K562 (cell line): ENCODE data around the gene KLF13. TPM values are rescaled to one million over a fixed set of nuclear protein-coding genes. Genes with fewer than 3 reads are reported as not detected.
A peak's percentile ranks its signal among the peaks of the same experiment; 100 is the strongest.

Experiments used
- BCOR ChIP-seq: fragments of 450-650 bp; IDR thresholded peaks from 2 replicates; pipeline ENCODE4 v1.6.1; 2016
- CCNT2 ChIP-seq: IDR thresholded peaks from 2 replicates; pipeline ENCODE4 v1.6.1; 2011; ENCODE audit warnings: borderline replicate concordance, low read depth, mild to moderate bottlenecking, moderate library complexity, mixed read lengths, low read length; ENCODE audit not compliant: insufficient read length; ENCODE audit errors: extremely low read depth
- CHD1 ChIP-seq: fragments of 200-600 bp; sonication (generic); IDR thresholded peaks from one replicate; pipeline ENCODE4 v1.6.1; 2012; ENCODE audit warnings: mild to moderate bottlenecking, moderate library complexity, low read length, inconsistent platforms
- KAT2B ChIP-seq: IDR thresholded peaks from one replicate; pipeline ENCODE4 v1.6.1; 2012; ENCODE audit warnings: low read depth, mild to moderate bottlenecking, control low read depth, inconsistent platforms, low read length, moderate library complexity
- MTF1 ChIP-seq: fragments of 250-450 bp; sonication (Bioruptor Pico); IDR thresholded peaks from 2 replicates; pipeline ENCODE4 v1.9.0; 2021; ENCODE audit warnings: moderate library complexity, mild to moderate bottlenecking, inconsistent platforms, borderline replicate concordance
- MYC ChIP-seq, 2 experiments: fragments of 250-450 bp in 1 of 2; sonication (Bioruptor Pico) in 1 of 2; IDR thresholded peaks; 2 replicates each; pipeline versions ENCODE4 v1.5.1 to v1.6.1; 2012 to 2021; ENCODE audit warnings: low read depth in 2 of 2, borderline replicate concordance in 1 of 2, improper control_type of control experiment in 1 of 2, low read length in 1 of 2, mild to moderate bottlenecking in 1 of 2, moderate library complexity in 1 of 2
- POLR3A ChIP-seq: IDR thresholded peaks from 2 replicates; pipeline ENCODE4 v1.6.1; 2011; ENCODE audit warnings: borderline replicate concordance, mild to moderate bottlenecking, moderate library complexity; ENCODE audit not compliant: insufficient read length, insufficient read depth; ENCODE audit errors: extremely low read depth
- YY1 ChIP-seq, 3 experiments: IDR thresholded peaks; 2 replicates each; pipeline ENCODE4 v1.6.1; 2011; ENCODE audit warnings: low read length in 2 of 3, mild to moderate bottlenecking in 2 of 3, moderate library complexity in 2 of 3, borderline replicate concordance in 1 of 3, control low read depth in 1 of 3, low read depth in 1 of 3; ENCODE audit not compliant: insufficient read depth in 3 of 3, insufficient replicate concordance in 2 of 3, control insufficient read depth in 1 of 3, insufficient read length in 1 of 3; ENCODE audit errors: extremely low read depth in 1 of 3
- ZC3H11A ChIP-seq: IDR thresholded peaks from 2 replicates; pipeline ENCODE4 v1.6.1; 2012; ENCODE audit warnings: low read depth, low read length, improper control_type of control experiment
- ZNF133 ChIP-seq: fragments of 250-450 bp; sonication (Bioruptor Pico); IDR thresholded peaks from 2 replicates; pipeline ENCODE4 v1.4.0; 2020; ENCODE audit warnings: mild to moderate bottlenecking
- ZNF431 ChIP-seq: sonication (generic); formaldehyde crosslinking; IDR thresholded peaks from 2 replicates; pipeline ENCODE4 v1.8.0; 2022; ENCODE audit warnings: mild to moderate bottlenecking, missing genetic modification reagents
- ZNF445 ChIP-seq: fragments of 250-450 bp; sonication (Bioruptor Pico); IDR thresholded peaks from 2 replicates; pipeline ENCODE4 v1.4.0; 2020; ENCODE audit warnings: low read depth, mild to moderate bottlenecking, moderate library complexity
- ZNF75A ChIP-seq: fragments of 450-650 bp; formaldehyde crosslinking; IDR thresholded peaks from 2 replicates; pipeline ENCODE4 v1.4.0; 2020; ENCODE audit warnings: mild to moderate bottlenecking
- ZNF76 ChIP-seq: fragments of 250-450 bp; sonication (Bioruptor Pico); IDR thresholded peaks from 2 replicates; pipeline ENCODE4 v1.4.0; 2020; ENCODE audit warnings: mild to moderate bottlenecking, moderate library complexity, borderline replicate concordance
- polyA plus RNA-seq, 8 experiments: library from polyadenylated mRNA; depleted of rRNA in 4 of 8; stranded (reverse) in 5 of 8; unstranded in 3 of 8; fragments of >200 nt; fragmentation: Nextera tagmentation in 2 of 8; fragmentation: Illumina TruSeq in 1 of 8; extraction: Ambion mirVana in 2 of 8; extraction: Trizol in 1 of 8; gene quantifications; 2 replicates each; pipeline versions ENCODE4 v1.2.1 to v1.2.3, GENCODE V29; 2011 to 2014; ENCODE audit warnings: inconsistent platforms in 1 of 8, missing spikeins in 1 of 8
- total RNA-seq, 7 experiments: library from RNA; depleted of rRNA in 6 of 7; stranded (reverse); fragments of >200 nt in 6 of 7; fragmentation: Illumina TruSeq in 2 of 7; extraction: Trizol in 2 of 7; gene quantifications; 2 replicates each; pipeline versions ENCODE4 v1.2.1 to v1.2.3, GENCODE V29; 2011 to 2021; ENCODE audit warnings: low replicate concordance in 1 of 7
- TF ChIP-seq, protein P1 (sequence below): sonication (generic); formaldehyde crosslinking; IDR thresholded peaks from 2 replicates; pipeline ENCODE4 v1.8.1; 2023; ENCODE audit warnings: mild to moderate bottlenecking, missing genetic modification reagents
- TF ChIP-seq, protein P2 (sequence below): fragments of 250-450 bp; sonication (Bioruptor Pico); IDR thresholded peaks from 2 replicates; pipeline ENCODE4 v1.4.0; 2020; ENCODE audit warnings: mild to moderate bottlenecking, moderate library complexity, borderline replicate concordance
- TF ChIP-seq, protein P3 (sequence below): IDR thresholded peaks from 2 replicates; pipeline ENCODE4 v1.6.1; 2011; ENCODE audit not compliant: insufficient read length; ENCODE audit errors: extremely low read depth
- TF ChIP-seq, protein P4 (sequence below): sonication (generic); formaldehyde crosslinking; IDR thresholded peaks from 2 replicates; pipeline ENCODE4 v1.8.0; 2022; ENCODE audit warnings: mild to moderate bottlenecking, missing genetic modification reagents
- TF ChIP-seq, protein P5 (sequence below): fragments of 250-450 bp; sonication (Bioruptor Pico); IDR thresholded peaks from 2 replicates; pipeline ENCODE4 v1.9.0; 2021; ENCODE audit warnings: mild to moderate bottlenecking

The KLF13 gene
- total and polyA plus RNA-seq, 9 of the 15 experiments (the other 6 are each of a cell fraction or from before 2014, with no cell fraction given) = 1.8 to 10.5 (median 4.8) TPM

DNA sequence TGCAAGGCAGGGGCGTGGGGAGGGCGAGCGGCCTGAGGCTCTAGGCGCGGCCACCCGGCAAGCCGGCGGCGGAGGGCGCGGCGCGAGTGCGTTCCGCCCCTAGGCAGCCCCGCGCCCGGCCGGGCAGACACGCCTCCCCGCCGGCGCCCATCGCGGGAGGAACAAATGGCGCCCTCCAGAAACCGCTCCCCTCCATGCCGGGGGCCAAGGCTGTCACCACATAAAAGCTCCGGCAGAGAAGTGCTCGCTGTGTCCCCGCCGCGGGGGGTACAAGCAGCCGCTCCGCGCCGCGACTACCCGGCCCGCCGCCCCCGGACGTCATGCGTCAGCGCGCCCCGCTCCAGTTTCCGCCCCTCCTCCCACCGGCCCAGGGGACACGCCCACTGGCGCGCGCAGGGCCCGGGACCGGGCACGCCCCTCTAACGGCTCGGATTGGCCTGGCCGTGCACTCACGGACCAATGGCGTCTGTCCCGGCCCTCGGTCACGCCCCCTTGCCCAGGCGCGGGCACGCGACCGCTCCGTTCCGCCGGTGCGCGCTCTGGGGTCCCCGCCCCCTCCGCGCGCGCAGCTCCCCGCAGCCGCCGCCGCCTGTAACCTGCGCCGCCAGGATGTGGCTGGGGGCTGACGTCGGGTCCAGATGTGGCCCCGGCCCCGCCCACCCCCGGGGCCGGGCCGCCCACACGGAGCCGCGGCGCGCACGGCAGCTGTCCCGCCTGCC lies at the start of gene KLF13 (continued):
- no peak for TF ChIP-seq ZNF75A (CRISPR knock-in tag)
- TF ChIP-seq, protein P1, sequence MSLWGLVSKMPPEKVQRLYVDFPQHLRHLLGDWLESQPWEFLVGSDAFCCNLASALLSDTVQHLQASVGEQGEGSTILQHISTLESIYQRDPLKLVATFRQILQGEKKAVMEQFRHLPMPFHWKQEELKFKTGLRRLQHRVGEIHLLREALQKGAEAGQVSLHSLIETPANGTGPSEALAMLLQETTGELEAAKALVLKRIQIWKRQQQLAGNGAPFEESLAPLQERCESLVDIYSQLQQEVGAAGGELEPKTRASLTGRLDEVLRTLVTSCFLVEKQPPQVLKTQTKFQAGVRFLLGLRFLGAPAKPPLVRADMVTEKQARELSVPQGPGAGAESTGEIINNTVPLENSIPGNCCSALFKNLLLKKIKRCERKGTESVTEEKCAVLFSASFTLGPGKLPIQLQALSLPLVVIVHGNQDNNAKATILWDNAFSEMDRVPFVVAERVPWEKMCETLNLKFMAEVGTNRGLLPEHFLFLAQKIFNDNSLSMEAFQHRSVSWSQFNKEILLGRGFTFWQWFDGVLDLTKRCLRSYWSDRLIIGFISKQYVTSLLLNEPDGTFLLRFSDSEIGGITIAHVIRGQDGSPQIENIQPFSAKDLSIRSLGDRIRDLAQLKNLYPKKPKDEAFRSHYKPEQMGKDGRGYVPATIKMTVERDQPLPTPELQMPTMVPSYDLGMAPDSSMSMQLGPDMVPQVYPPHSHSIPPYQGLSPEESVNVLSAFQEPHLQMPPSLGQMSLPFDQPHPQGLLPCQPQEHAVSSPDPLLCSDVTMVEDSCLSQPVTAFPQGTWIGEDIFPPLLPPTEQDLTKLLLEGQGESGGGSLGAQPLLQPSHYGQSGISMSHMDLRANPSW (CRISPR knock-in tag) = no peak
- TF ChIP-seq, protein P2, sequence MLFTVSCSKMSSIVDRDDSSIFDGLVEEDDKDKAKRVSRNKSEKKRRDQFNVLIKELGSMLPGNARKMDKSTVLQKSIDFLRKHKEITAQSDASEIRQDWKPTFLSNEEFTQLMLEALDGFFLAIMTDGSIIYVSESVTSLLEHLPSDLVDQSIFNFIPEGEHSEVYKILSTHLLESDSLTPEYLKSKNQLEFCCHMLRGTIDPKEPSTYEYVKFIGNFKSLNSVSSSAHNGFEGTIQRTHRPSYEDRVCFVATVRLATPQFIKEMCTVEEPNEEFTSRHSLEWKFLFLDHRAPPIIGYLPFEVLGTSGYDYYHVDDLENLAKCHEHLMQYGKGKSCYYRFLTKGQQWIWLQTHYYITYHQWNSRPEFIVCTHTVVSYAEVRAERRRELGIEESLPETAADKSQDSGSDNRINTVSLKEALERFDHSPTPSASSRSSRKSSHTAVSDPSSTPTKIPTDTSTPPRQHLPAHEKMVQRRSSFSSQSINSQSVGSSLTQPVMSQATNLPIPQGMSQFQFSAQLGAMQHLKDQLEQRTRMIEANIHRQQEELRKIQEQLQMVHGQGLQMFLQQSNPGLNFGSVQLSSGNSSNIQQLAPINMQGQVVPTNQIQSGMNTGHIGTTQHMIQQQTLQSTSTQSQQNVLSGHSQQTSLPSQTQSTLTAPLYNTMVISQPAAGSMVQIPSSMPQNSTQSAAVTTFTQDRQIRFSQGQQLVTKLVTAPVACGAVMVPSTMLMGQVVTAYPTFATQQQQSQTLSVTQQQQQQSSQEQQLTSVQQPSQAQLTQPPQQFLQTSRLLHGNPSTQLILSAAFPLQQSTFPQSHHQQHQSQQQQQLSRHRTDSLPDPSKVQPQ (CRISPR knock-in tag) = no peak
- TF ChIP-seq MTF1 (CRISPR knock-in tag) = no peak
- peak; percentile 41; the same call in 1 of the 2 replicates for TF ChIP-seq MYC (IDR thresholded peaks at IDR 0.05; ENCODE audit: low read depth, low read length)
- TF ChIP-seq MYC (CRISPR knock-in tag; IDR thresholded peaks at IDR 0.05; ENCODE audit: borderline replicate concordance, low read depth) = no peak
- no peak; the same call in 1 of the 2 replicates for TF ChIP-seq ZNF76 (CRISPR knock-in tag)
- no peak for TF ChIP-seq POLR3A
- peak; percentile 71 for TF ChIP-seq CCNT2
- TF ChIP-seq, protein P3, sequence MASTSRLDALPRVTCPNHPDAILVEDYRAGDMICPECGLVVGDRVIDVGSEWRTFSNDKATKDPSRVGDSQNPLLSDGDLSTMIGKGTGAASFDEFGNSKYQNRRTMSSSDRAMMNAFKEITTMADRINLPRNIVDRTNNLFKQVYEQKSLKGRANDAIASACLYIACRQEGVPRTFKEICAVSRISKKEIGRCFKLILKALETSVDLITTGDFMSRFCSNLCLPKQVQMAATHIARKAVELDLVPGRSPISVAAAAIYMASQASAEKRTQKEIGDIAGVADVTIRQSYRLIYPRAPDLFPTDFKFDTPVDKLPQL = no peak
- TF ChIP-seq KAT2B = no peak
- TF ChIP-seq, protein P4, sequence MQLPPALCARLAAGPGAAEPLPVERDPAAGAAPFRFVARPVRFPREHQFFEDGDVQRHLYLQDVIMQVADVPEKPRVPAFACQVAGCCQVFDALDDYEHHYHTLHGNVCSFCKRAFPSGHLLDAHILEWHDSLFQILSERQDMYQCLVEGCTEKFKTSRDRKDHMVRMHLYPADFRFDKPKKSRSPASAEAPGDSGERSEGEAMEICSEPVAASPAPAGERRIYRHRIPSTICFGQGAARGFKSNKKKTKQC (CRISPR knock-in tag) = no peak
- TF ChIP-seq, protein P5, sequence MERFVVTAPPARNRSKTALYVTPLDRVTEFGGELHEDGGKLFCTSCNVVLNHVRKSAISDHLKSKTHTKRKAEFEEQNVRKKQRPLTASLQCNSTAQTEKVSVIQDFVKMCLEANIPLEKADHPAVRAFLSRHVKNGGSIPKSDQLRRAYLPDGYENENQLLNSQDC = no peak
- no peak for TF ChIP-seq BCOR
- peak in 2 of 3 experiments; percentile 75 to 80 for TF ChIP-seq YY1 (IDR thresholded peaks at IDR 0.05; ENCODE audit: borderline replicate concordance in 1 of 3, control insufficient read depth in 1 of 3, extremely low read depth in 1 of 3, insufficient read depth in 3 of 3, insufficient read length in 1 of 3, insufficient replicate concordance in 2 of 3, low read depth in 1 of 3, low read length in 2 of 3)
- no peak for TF ChIP-seq ZNF133 (CRISPR knock-in tag)
- no peak for TF ChIP-seq CHD1
- TF ChIP-seq ZNF431 (CRISPR knock-in tag) = no peak
- TF ChIP-seq ZC3H11A = no peak
- TF ChIP-seq ZNF445 (CRISPR knock-in tag) = no peak
